Measurements from ENCODE around the gene TM4SF18.

- TF ChIP-seq CTCF (IDR thresholded peaks at IDR 0.05) (no peak), EZH2phosphoT487 (IDR thresholded peaks at IDR 0.05) (no peak), EZH2 (IDR thresholded peaks at IDR 0.05) (no peak)
These were observed 7.0 kb upstream of the TM4SF18 start for GRCh38 chr3:149340310-149340933.

All from neural progenitor cell (in vitro differentiated cells).